IMR-90 (cell line): ENCODE measurements around the gene POLR1E. TPM values are rescaled to one million over a fixed set of nuclear protein-coding genes. Genes with fewer than 3 reads are reported as not detected.

Experiments
- ATAC-seq: fragments of 200-7000 bp; cut with Tn5 transposase; 2 replicates; pipeline ENCODE4 v1.9.1; 2020; ENCODE audit warnings: low read depth, mild to moderate bottlenecking, moderate library complexity
- BruUV-seq: library from RNA; stranded (reverse); fragments of 400-500 nt; replicated peaks from 2 replicates; lab custom pipeline; 2021; lab: Mats Ljungman, UMichigan
- CTCF ChIA-PET: fragments of 300-600 bp; formaldehyde crosslinking; extraction: SDS; loops from one replicate; lab custom pipeline; 2021; ENCODE audit warnings: antibody characterized with exemption; lab: Yijun Ruan, JAX
- POLR2A ChIA-PET: fragments of 300-600 bp; sonication (Branson Sonifier 250); formaldehyde crosslinking; loops from one replicate; lab custom pipeline; 2022; ENCODE audit warnings: antibody characterized with exemption; ENCODE audit not compliant: unreplicated experiment; lab: Charles Lee
- DNase-seq: peaks from one replicate; pipeline ENCODE4 v3.0.0; 2013
- H2AFZ ChIP-seq: replicated peaks from 2 replicates; pipeline ENCODE3; 2013; ENCODE audit warnings: low read length, mild to moderate bottlenecking; ENCODE audit not compliant: poor library complexity
- H2AK5ac ChIP-seq: 2 replicates; pipeline ENCODE4 v1.6.1; 2013; ENCODE audit warnings: low read depth, low read length, inconsistent platforms
- H2AK9ac ChIP-seq: replicated peaks from 2 replicates; pipeline ENCODE3; 2013; ENCODE audit warnings: mild to moderate bottlenecking, low read depth, low read length, moderate library complexity; ENCODE audit not compliant: poor library complexity
- H2BK120ac ChIP-seq: 2 replicates; pipeline ENCODE4 v1.6.1; 2013; ENCODE audit warnings: low read depth, low read length, inconsistent platforms
- H2BK15ac ChIP-seq: 3 replicates; pipeline ENCODE4 v1.6.1; 2013; ENCODE audit warnings: low read depth, low read length, inconsistent platforms
- H2BK20ac ChIP-seq: 2 replicates; pipeline ENCODE4 v1.6.1; 2013; ENCODE audit warnings: low read depth, mild to moderate bottlenecking, inconsistent platforms, low read length, moderate library complexity
- H2BK5ac ChIP-seq: 2 replicates; pipeline ENCODE4 v1.6.1; 2013; ENCODE audit warnings: mild to moderate bottlenecking, low read depth, low read length, inconsistent platforms; ENCODE audit not compliant: poor library complexity, severe bottlenecking
- H3K14ac ChIP-seq: replicated peaks from 2 replicates; pipeline ENCODE4 v1.6.1; 2013; ENCODE audit warnings: low read depth, low read length, inconsistent platforms
- H3K18ac ChIP-seq: 2 replicates; pipeline ENCODE4 v1.6.1; 2013; ENCODE audit warnings: low read depth, low read length, control low read depth
- H3K23ac ChIP-seq: 2 replicates; pipeline ENCODE4 v1.6.1; 2013; ENCODE audit warnings: low read depth, low read length, inconsistent platforms
- H3K27ac ChIP-seq: 2 replicates; pipeline ENCODE4 v1.5.1; 2013; ENCODE audit warnings: mild to moderate bottlenecking, control low read depth, low read length; ENCODE audit not compliant: insufficient read depth
- H3K27me3 ChIP-seq: 2 replicates; pipeline ENCODE4 v1.6.1; 2013; ENCODE audit warnings: low read length; ENCODE audit not compliant: control insufficient read depth, insufficient read depth
- H3K36me3 ChIP-seq: 2 replicates; pipeline ENCODE4 v1.6.1; 2013; ENCODE audit warnings: low read length, mixed read lengths; ENCODE audit not compliant: control insufficient read depth, insufficient read depth
- H3K4ac ChIP-seq: 2 replicates; pipeline ENCODE4 v1.6.1; 2013; ENCODE audit warnings: low read depth, low read length, inconsistent platforms
- H3K4me1 ChIP-seq: 2 replicates; pipeline ENCODE4 v1.6.1; 2013; ENCODE audit warnings: low read length, mixed read lengths; ENCODE audit not compliant: control insufficient read depth, insufficient read depth
- H3K4me2 ChIP-seq: 2 replicates; pipeline ENCODE4 v1.6.1; 2013; ENCODE audit warnings: low read depth, mild to moderate bottlenecking, control low read depth, low read length, moderate library complexity
- H3K4me3 ChIP-seq: 2 replicates; pipeline ENCODE4 v1.5.1; 2013; ENCODE audit warnings: low read depth, mild to moderate bottlenecking, control low read depth, low read length, moderate library complexity; ENCODE audit not compliant: insufficient read depth
- H3K56ac ChIP-seq: 2 replicates; pipeline ENCODE4 v1.6.1; 2013; ENCODE audit warnings: low read length, inconsistent platforms; ENCODE audit not compliant: insufficient read depth; ENCODE audit errors: extremely low read depth
- H3K79me1 ChIP-seq, 2 experiments: 2 replicates each; pipeline ENCODE4 v1.6.1; 2013; ENCODE audit warnings: low read length in 2 of 2, inconsistent platforms in 1 of 2, low read depth in 1 of 2
- H3K9ac ChIP-seq: 2 replicates; pipeline ENCODE4 v1.6.1; 2013; ENCODE audit warnings: low read depth, low read length, control low read depth
- H3K9me1 ChIP-seq: 2 replicates; pipeline ENCODE4 v1.6.1; 2013; ENCODE audit warnings: low read length, inconsistent platforms; ENCODE audit not compliant: insufficient read depth
- H3K9me3 ChIP-seq: 2 replicates; pipeline ENCODE4 v1.6.1; 2013; ENCODE audit warnings: low read length; ENCODE audit not compliant: control insufficient read depth, insufficient read depth
- H4K20me1 ChIP-seq: 2 replicates; pipeline ENCODE4 v1.6.1; 2013; ENCODE audit warnings: low read length, inconsistent platforms; ENCODE audit not compliant: insufficient read depth
- H4K5ac ChIP-seq: 2 replicates; pipeline ENCODE4 v1.6.1; 2013; ENCODE audit warnings: mild to moderate bottlenecking, low read depth, low read length, control low read depth
- H4K8ac ChIP-seq, 2 experiments: 2 replicates each; pipeline ENCODE4 v1.6.1; 2013; ENCODE audit warnings: low read depth in 2 of 2, low read length in 2 of 2, control low read depth in 1 of 2, inconsistent platforms in 1 of 2
- H4K91ac ChIP-seq: 2 replicates; pipeline ENCODE4 v1.6.1; 2013; ENCODE audit warnings: low read depth, low read length, inconsistent platforms; ENCODE audit not compliant: insufficient read depth
- BHLHE40 ChIP-seq: fragments of 150-350 bp; IDR thresholded peaks from 2 replicates; pipeline ENCODE4 v1.6.1; 2016; ENCODE audit warnings: mild to moderate bottlenecking, low read depth, low read length
- ELK1 ChIP-seq: fragments of 150-350 bp; IDR thresholded peaks from 2 replicates; pipeline ENCODE4 v1.6.1; 2016; ENCODE audit warnings: low read depth, mild to moderate bottlenecking, low read length, moderate library complexity, borderline replicate concordance
- WGBS, 2 experiments: methylation state at CpG; one replicate each; pipeline versions ENCODE4 v1.1.5 to v1.1.7; 2013; ENCODE audit warnings: missing lambda C conversion rate in 2 of 2; ENCODE audit not compliant: insufficient read length in 1 of 2; ENCODE audit errors: extremely low coverage in 2 of 2; 5-methylcytosine and 5-hydroxymethylcytosine counted together
- dilution Hi-C: fragments of 300-500 bp; cut with HindIII; formaldehyde crosslinking; loops from one replicate; pipeline ENCODE4 v1.14.3; 2018; ENCODE audit warnings: low sequenced_read_pairs; ENCODE audit not compliant: unreplicated experiment
- in situ Hi-C: fragments of 300-500 bp; cut with MboI; formaldehyde crosslinking; loops from 3 replicates; pipeline ENCODE4 v1.14.3; 2019; ENCODE audit warnings: low sequenced_read_pairs, inconsistent platforms, mixed read lengths
- intact Hi-C: fragments of 100-400 bp; cut with micrococcal nuclease; formaldehyde crosslinking; loops from 2 replicates; pipeline ENCODE4 v1.10.0; 2022
- polyA plus RNA-seq, 3 experiments: library from polyadenylated mRNA; depleted of rRNA; stranded (reverse); fragments of >200 nt; gene quantifications; 2 replicates each; pipeline ENCODE4 v1.2.3, GENCODE V29; 2012; ENCODE audit warnings: low replicate concordance in 1 of 3
- total RNA-seq: library from RNA; depleted of rRNA; stranded (reverse); fragments of >200 nt; gene quantifications from 2 replicates; pipeline ENCODE4 v1.2.3, GENCODE V29; 2012

Gene POLR1E
- total and polyA plus RNA-seq, 2 of the 4 experiments (the other 2 are of a cell fraction) = 48.0 to 71.9 TPM

- Histone ChIP-seq H3K9ac (no peak overlapping the region), H4K8ac (no peak overlapping the region), H2AK9ac (no peak overlapping the region), H3K9me1 (peaks cover 2% of the 10 kb centered on the region), H3K9me3 (no peaks in the 10 kb centered on the region), H2BK5ac (no peak overlapping the region), H3K23ac (no peak overlapping the region), H4K5ac (no peak overlapping the region), H3K27me3 (no peaks in the 10 kb centered on the region), H2BK15ac (no peak overlapping the region), H4K91ac (no peak overlapping the region), H4K20me1 (no peaks in the 10 kb centered on the region), H2BK20ac (no peak overlapping the region), H3K4me2 (no peak overlapping the region), H3K36me3 (no peaks in the 10 kb centered on the region), H2AK5ac (no peak overlapping the region), H3K18ac (no peak overlapping the region), H3K27ac (no peak overlapping the region), H2AFZ (no peak overlapping the region), H2BK120ac (no peak overlapping the region), H3K14ac (no peak overlapping the region), H3K4me1 (peaks cover 5% of the 10 kb centered on the region), H3K56ac (no peak overlapping the region), H3K4me3 (no peak overlapping the region), H3K4ac (no peak overlapping the region), H3K79me1 (peaks cover 0 to 8% of the 10 kb centered on the region in 2 experiments; a peak in 2 of 4 replicates)
- TF ChIP-seq BHLHE40 = no peak
- no peak for TF ChIP-seq ELK1
- in situ Hi-C loops (no loop called here), dilution Hi-C loops (no loop called here), intact Hi-C loops (no loop called here)
- BruUV-seq = no TSS peak
- DNase-seq (no peak), ATAC-seq (no peak)
- 96% methylated on average over 4 of the region's 6 CpGs; no CpG with 5 or more reads in 1 of the 2 experiments for WGBS, 2 experiments
- ChIA-PET POLR2A (no interaction called here), CTCF (no interaction called here)
Measured at GRCh38 chr9:37468620-37469019, 17.1 kb upstream of the POLR1E start.
